ENCODE results near the gene BTG2. TPM values are rescaled to one million over a fixed set of nuclear protein-coding genes. Genes with fewer than 3 reads are reported as not detected.

The BTG2 gene
- total RNA-seq, 1 experiment from 2014 or later, result 19.4 TPM

DNA sequence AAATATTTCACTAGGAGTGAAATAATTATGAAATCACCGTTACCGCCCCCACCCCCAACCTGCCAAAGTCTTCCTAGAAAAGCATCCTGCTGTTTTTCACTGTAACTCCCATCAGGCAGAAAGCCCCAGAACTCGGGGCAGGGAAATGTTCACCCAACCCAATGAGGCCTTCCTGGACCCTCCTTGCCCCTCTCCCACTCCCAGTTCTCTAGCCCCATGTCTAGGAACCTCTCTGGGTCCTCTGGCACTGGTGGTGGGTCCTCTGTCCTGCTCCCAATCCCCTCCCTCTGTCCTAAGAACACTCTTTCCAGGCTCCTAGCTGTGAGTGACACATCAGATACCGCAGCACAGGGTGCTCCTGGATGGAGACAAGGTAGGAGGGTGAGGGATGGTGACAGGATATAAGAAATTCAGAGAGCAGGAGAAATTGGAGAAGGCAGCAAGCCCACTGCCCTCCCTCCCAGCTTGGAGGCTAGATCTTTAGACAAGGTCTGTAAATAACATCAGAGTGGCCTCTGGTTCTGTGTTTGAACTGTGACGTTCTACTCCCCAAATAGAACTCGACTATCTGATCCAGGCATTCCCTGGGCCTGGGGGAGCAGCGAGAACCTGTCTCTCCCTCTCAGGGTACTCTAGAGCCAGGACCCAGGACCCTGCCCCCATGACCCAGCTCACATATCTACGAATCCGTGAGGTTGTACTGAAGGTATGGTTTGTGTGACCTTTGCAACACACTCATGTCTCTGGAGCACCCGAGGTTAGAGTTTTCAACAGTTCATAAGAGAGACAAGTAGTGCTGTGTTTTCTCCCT is 23.3 kb upstream of the BTG2 start (continued):
- TF ChIP-seq NR2C2 (CRISPR knock-in tag; IDR thresholded peaks at IDR 0.05) (no peak), ZBTB43 (CRISPR knock-in tag; IDR thresholded peaks at IDR 0.05) (no peak), FOXP4 (CRISPR knock-in tag; IDR thresholded peaks at IDR 0.05) (no peak)
- TF ChIP-seq, protein P1, sequence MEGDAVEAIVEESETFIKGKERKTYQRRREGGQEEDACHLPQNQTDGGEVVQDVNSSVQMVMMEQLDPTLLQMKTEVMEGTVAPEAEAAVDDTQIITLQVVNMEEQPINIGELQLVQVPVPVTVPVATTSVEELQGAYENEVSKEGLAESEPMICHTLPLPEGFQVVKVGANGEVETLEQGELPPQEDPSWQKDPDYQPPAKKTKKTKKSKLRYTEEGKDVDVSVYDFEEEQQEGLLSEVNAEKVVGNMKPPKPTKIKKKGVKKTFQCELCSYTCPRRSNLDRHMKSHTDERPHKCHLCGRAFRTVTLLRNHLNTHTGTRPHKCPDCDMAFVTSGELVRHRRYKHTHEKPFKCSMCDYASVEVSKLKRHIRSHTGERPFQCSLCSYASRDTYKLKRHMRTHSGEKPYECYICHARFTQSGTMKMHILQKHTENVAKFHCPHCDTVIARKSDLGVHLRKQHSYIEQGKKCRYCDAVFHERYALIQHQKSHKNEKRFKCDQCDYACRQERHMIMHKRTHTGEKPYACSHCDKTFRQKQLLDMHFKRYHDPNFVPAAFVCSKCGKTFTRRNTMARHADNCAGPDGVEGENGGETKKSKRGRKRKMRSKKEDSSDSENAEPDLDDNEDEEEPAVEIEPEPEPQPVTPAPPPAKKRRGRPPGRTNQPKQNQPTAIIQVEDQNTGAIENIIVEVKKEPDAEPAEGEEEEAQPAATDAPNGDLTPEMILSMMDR (IDR thresholded peaks at IDR 0.05), result no peak

- CTCF ChIA-PET, result interaction anchor here (0.6 to 4.6 kb wide), 3 partner anchors 10 to 52 kb away, joined by 3 to 27 read pairs (median 24); no protein-coding TSS in a partner anchor
- H3K9me3 Mint-ChIP-seq, result no peaks in the 10 kb centered on the region
- H3K4me3 Mint-ChIP-seq, result no peak overlapping the region
Observed at GRCh38 chr1:203282720-203283542, 22.4 kb upstream of the BTG2 start.

More at GRCh38 chr1:203282720-203283542, 22.4 kb upstream of the BTG2 start:
- Mint-ChIP-seq H3K27me3 (ENCODE audit: low read depth) (peaks cover 18% of the 10 kb centered on the region), H3K4me1 (peaks cover 31% of the 10 kb centered on the region), H3K36me3 (no peaks in the 10 kb centered on the region), H3K27ac (no peak overlapping the region)
- POLR2A ChIA-PET, result no interaction called here
- TF ChIP-seq ZNF317 (CRISPR knock-in tag; IDR thresholded peaks at IDR 0.05; ENCODE audit: borderline replicate concordance, low read depth) (no peak), ZNF416 (CRISPR knock-in tag; IDR thresholded peaks at IDR 0.05) (no peak), PRRX2 (CRISPR knock-in tag; IDR thresholded peaks at IDR 0.05) (no peak), TP53 (CRISPR knock-in tag; IDR thresholded peaks at IDR 0.05) (no peak), OVOL2 (CRISPR knock-in tag; IDR thresholded peaks at IDR 0.05; ENCODE audit: borderline replicate concordance) (no peak), USF1 (CRISPR knock-in tag; IDR thresholded peaks at IDR 0.05) (no peak), E2F4 (CRISPR knock-in tag; IDR thresholded peaks at IDR 0.05; ENCODE audit: borderline replicate concordance, low read depth) (no peak)
- TF ChIP-seq, protein P2, sequence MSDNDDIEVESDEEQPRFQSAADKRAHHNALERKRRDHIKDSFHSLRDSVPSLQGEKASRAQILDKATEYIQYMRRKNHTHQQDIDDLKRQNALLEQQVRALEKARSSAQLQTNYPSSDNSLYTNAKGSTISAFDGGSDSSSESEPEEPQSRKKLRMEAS (CRISPR knock-in tag; IDR thresholded peaks at IDR 0.05), result no peak
- TF ChIP-seq, protein P3, sequence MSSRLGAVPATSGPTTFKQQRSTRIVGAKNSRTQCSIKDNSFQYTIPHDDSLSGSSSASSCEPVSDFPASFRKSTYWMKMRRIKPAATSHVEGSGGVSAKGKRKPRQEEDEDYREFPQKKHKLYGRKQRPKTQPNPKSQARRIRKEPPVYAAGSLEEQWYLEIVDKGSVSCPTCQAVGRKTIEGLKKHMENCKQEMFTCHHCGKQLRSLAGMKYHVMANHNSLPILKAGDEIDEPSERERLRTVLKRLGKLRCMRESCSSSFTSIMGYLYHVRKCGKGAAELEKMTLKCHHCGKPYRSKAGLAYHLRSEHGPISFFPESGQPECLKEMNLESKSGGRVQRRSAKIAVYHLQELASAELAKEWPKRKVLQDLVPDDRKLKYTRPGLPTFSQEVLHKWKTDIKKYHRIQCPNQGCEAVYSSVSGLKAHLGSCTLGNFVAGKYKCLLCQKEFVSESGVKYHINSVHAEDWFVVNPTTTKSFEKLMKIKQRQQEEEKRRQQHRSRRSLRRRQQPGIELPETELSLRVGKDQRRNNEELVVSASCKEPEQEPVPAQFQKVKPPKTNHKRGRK (CRISPR knock-in tag; IDR thresholded peaks at IDR 0.05; ENCODE audit: borderline replicate concordance), result no peak
- DNase-seq (ENCODE audit: low spot score), result no peak
- ATAC-seq, result no peak

All from WTC11 (cell line).